PC-9 (cell line): ENCODE results near the gene PRDM7. TPM values are rescaled to one million over a fixed set of nuclear protein-coding genes. Genes with fewer than 3 reads are reported as not detected.
"Not testable (repeated sequence)": the region's sequence is repeated elsewhere in the genome, so short reads cannot be mapped to it uniquely, and the experiment has no call there.

Source experiments
- BruUV-seq: library from RNA; stranded (reverse); fragments of 400-500 nt; replicated peaks from 2 replicates; lab custom pipeline; 2021; lab: Mats Ljungman, UMichigan
- CTCF ChIA-PET: fragments of 300-600 bp; sonication (Branson Sonifier 250); formaldehyde crosslinking; loops from one replicate; lab custom pipeline; 2022; ENCODE audit warnings: antibody characterized with exemption; lab: Charles Lee
- POLR2A ChIA-PET: fragments of 300-600 bp; sonication (Branson Sonifier 250); formaldehyde crosslinking; loops from one replicate; lab custom pipeline; 2022; ENCODE audit warnings: antibody characterized with exemption; ENCODE audit not compliant: unreplicated experiment; lab: Charles Lee
- DNase-seq, 2 experiments: peaks; one replicate each; pipeline versions ENCODE4 v3.0.0 to v3.0.0-alpha.2; 2015 to 2022; ENCODE audit warnings: mixed read lengths in 1 of 2
- H2AFZ ChIP-seq: fragments of 200-600 bp; sonication (generic); 2 replicates; pipeline ENCODE4 v1.8.1; 2017; ENCODE audit warnings: antibody characterized with exemption
- H3F3A ChIP-seq: fragments of 200-600 bp; sonication (generic); 2 replicates; pipeline ENCODE4 v1.8.1; 2017; ENCODE audit warnings: antibody characterized with exemption, mild to moderate bottlenecking, low read depth; ENCODE audit not compliant: insufficient read depth
- H3K27ac ChIP-seq: fragments of 200-600 bp; sonication (generic); 2 replicates; pipeline ENCODE4 v1.6.1; 2016; ENCODE audit warnings: mixed run types
- H3K27me3 ChIP-seq: fragments of 200-600 bp; sonication (generic); 2 replicates; pipeline ENCODE4 v1.6.1; 2016; ENCODE audit warnings: low read depth, mixed run types; ENCODE audit not compliant: insufficient read depth
- H3K36me3 ChIP-seq: fragments of 200-600 bp; sonication (generic); 2 replicates; pipeline ENCODE4 v1.6.1; 2016; ENCODE audit warnings: low read depth, mixed run types
- H3K4me1 ChIP-seq: fragments of 200-600 bp; sonication (generic); replicated peaks from 2 replicates; pipeline ENCODE4 v1.6.1; 2016; ENCODE audit warnings: mixed run types; ENCODE audit not compliant: insufficient read depth
- H3K4me2 ChIP-seq: fragments of 200-600 bp; sonication (generic); 2 replicates; pipeline ENCODE4 v1.6.1; 2017; ENCODE audit warnings: mixed run types
- H3K4me3 ChIP-seq: fragments of 200-600 bp; sonication (generic); 2 replicates; pipeline ENCODE4 v1.6.1; 2016; ENCODE audit warnings: mixed run types
- H3K79me2 ChIP-seq: fragments of 200-600 bp; sonication (generic); 2 replicates; pipeline ENCODE4 v1.6.1; 2017; ENCODE audit warnings: low read depth, mixed run types
- H3K9me2 ChIP-seq: fragments of 200-600 bp; sonication (generic); 2 replicates; pipeline ENCODE4 v1.8.1; 2017; ENCODE audit warnings: mild to moderate bottlenecking; ENCODE audit not compliant: insufficient read depth
- H3K9me3 ChIP-seq: fragments of 200-600 bp; sonication (generic); 2 replicates; pipeline ENCODE4 v1.8.1; 2016; ENCODE audit warnings: low read depth; ENCODE audit not compliant: insufficient read depth
- H4K20me1 ChIP-seq: fragments of 200-600 bp; sonication (generic); 2 replicates; pipeline ENCODE4 v1.8.1; 2017; ENCODE audit not compliant: insufficient read depth
- CTCF ChIP-seq: fragments of 200-600 bp; sonication (generic); conservative IDR thresholded peaks from 2 replicates; pipeline ENCODE4 v1.6.1; 2017; ENCODE audit warnings: mixed run types, antibody characterized with exemption, mild to moderate bottlenecking, moderate library complexity
- EZH2 ChIP-seq: fragments of 200-600 bp; sonication (generic); IDR thresholded peaks from 2 replicates; pipeline ENCODE4 v1.8.0; 2017; ENCODE audit warnings: antibody characterized with exemption, low read depth
- intact Hi-C: fragments of 100-400 bp; cut with micrococcal nuclease; formaldehyde crosslinking; loops from one replicate; pipeline ENCODE4 v1.10.0; 2022; ENCODE audit not compliant: unreplicated experiment
- total RNA-seq: library from RNA; stranded (reverse); gene quantifications from 2 replicates; pipeline ENCODE4 v1.2.3, GENCODE V29; 2021

PRDM7 gene
- total RNA-seq, 1 experiment from 2014 or later, result not detected

DNA sequence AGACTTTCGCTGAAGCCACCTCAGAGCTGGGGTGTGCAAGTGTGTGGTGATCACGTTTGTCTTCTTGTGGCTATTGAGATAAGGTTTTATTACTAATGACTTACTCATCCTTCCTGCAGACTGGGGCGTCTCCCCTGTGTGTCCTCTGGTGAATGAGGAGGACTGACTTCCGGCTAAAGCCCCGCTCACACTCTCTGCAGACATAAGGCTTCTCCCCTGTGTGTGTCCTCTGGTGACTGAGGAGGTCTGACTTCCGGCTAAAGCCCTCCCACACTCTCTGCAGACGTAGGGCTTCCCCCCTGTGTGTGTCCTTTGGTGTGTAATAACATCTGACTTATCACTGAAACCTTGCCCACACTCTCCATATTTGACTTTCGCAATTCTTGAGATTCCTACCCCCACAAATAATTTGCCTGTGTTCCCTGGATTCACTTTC, 19.4 kb downstream of the PRDM7 start:
- intact Hi-C loops, result no loop called here
- peak in 1 of 2 experiments; percentile 16 for DNase-seq

DNA sequence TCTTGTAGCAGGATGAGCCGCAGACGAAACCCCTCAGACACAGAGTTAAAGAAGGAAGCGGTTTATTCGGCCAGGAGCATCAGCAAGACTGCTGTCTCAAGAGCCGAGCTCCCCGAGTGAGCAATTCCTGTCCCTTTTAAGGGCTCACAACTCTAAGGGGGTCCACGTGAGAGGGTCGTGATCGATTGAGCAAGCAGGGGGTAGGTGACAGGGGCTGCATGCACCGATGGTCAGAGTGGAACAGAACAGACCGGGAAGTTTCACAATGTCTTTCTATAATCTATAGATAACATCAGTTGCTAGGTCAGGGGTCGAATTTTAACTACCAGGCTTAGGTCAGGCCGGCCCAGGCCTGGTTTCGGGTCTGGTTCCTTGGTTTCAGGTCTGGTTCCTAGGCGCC, 20.6 kb downstream of the PRDM7 start:
- DNase-seq, H3K9me2 ChIP-seq, H2AFZ ChIP-seq, intact Hi-C loops, H4K20me1 ChIP-seq, H3F3A ChIP-seq, BruUV-seq, H3K36me3 ChIP-seq, H3K4me1 ChIP-seq, CTCF ChIA-PET, H3K27ac ChIP-seq, H3K27me3 ChIP-seq, H3K4me3 ChIP-seq, H3K4me2 ChIP-seq, H3K79me2 ChIP-seq: not testable (repeated sequence)
- peaks cover 17% of the 10 kb centered on the region for H3K9me3 ChIP-seq
- POLR2A ChIA-PET, result interaction anchor here (0.7 kb wide), 1 partner anchor 40 kb away, joined by 3 read pairs; no protein-coding TSS in a partner anchor

More for the DNA sequence above, 19.4 kb downstream of the PRDM7 start:
- no peaks in the 10 kb centered on the region for H3K79me2 ChIP-seq
- H3K4me1 ChIP-seq, result 0 out of 2 replicates have a peak, but pooled peaks cover 10% of the 10 kb centered on the region
- no peaks in the 10 kb centered on the region for H3F3A ChIP-seq
- H3K4me2 ChIP-seq, result 0 out of 2 replicates have a peak overlapping the region, but pooled peaks have one; percentile 7
- TF ChIP-seq CTCF (no peak), EZH2 (no peak)
- H4K20me1 ChIP-seq, result no peaks in the 10 kb centered on the region
- no peak overlapping the region for H2AFZ ChIP-seq
- ChIA-PET POLR2A (no interaction called here), CTCF (no interaction called here)
- H3K27me3 ChIP-seq, result no peaks in the 10 kb centered on the region
- no peak overlapping the region for H3K4me3 ChIP-seq
- no TSS peak for BruUV-seq
- H3K9me3 ChIP-seq, result peaks cover 17% of the 10 kb centered on the region
- H3K9me2 ChIP-seq, result no peaks in the 10 kb centered on the region
- H3K27ac ChIP-seq, result no peak overlapping the region
- no peaks in the 10 kb centered on the region for H3K36me3 ChIP-seq

DNA sequence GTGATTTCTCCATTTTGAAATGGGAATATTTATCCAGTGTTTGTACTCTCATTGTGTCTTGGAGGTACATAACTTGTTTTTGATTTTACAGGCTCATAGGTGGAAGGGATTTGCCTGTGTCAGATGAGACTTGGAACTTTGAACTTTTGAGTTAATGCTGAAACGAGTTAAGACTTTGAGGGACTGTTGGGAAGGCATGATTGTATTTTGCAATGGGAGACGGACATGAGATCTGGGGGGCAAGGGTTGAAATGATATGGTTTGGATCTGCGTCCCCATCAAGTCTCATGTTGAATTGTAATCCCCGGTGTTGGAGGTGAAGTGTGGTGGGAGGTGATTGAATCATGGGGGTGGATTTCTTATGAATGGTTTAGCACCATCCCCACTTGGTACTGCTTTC, 21.8 kb downstream of the PRDM7 start:
- intact Hi-C loops, result no loop called here
- no peaks in the 10 kb centered on the region for H3K27me3 ChIP-seq
- H3F3A ChIP-seq, result no peaks in the 10 kb centered on the region
- H3K4me1 ChIP-seq, result 0 out of 2 replicates have a peak, but pooled peaks cover 7% of the 10 kb centered on the region
- no peaks in the 10 kb centered on the region for H3K9me2 ChIP-seq
- H3K27ac ChIP-seq, result no peak overlapping the region
- no peak overlapping the region for H3K4me2 ChIP-seq
- no peaks in the 10 kb centered on the region for H3K79me2 ChIP-seq
- no TSS peak for BruUV-seq
- H2AFZ ChIP-seq, result no peak overlapping the region
- CTCF ChIA-PET, result no interaction called here
- POLR2A ChIA-PET, result no interaction called here
- TF ChIP-seq EZH2, result no peak
- no peak for TF ChIP-seq CTCF
- no peaks in the 10 kb centered on the region for H3K36me3 ChIP-seq
- peaks cover 17% of the 10 kb centered on the region for H3K9me3 ChIP-seq
- no peak overlapping the region for H3K4me3 ChIP-seq
- H4K20me1 ChIP-seq, result no peaks in the 10 kb centered on the region
- DNase-seq, result no peak

- no peaks in the 10 kb centered on the region for H3K9me2 ChIP-seq
- no peaks in the 10 kb centered on the region for H3K27me3 ChIP-seq
- H3K4me2 ChIP-seq, result no peak overlapping the region
- no peaks in the 10 kb centered on the region for H3K36me3 ChIP-seq
- H4K20me1 ChIP-seq, result no peaks in the 10 kb centered on the region
- no peak for DNase-seq
- BruUV-seq, result no TSS peak
- H3K4me3 ChIP-seq, result no peak overlapping the region
- no peak overlapping the region for H3K27ac ChIP-seq
- no peaks in the 10 kb centered on the region for H3K4me1 ChIP-seq
- TF ChIP-seq CTCF, result no peak
- TF ChIP-seq EZH2, result no peak
- H3K79me2 ChIP-seq, result no peaks in the 10 kb centered on the region
- peaks cover under 1% of the 10 kb centered on the region; the same call in 1 of the 2 replicates for H3F3A ChIP-seq
- H2AFZ ChIP-seq, result no peak overlapping the region
- POLR2A ChIA-PET, result no interaction called here
- peaks cover 17% of the 10 kb centered on the region for H3K9me3 ChIP-seq
- intact Hi-C loops, result no loop called here
- CTCF ChIA-PET, result no interaction called here
These were observed 22.6 kb downstream of the PRDM7 start for GRCh38 chr16:90054554-90054953.
